NOMO-1 treated with dmso at 0.1 percent for 144 hours (cell line): ENCODE measurements around the gene TSR2.
A peak's percentile ranks its signal among the peaks of the same experiment; 100 is the strongest.

Source experiments
- DNase-seq: peaks from one replicate; lab custom pipeline; 2025; ENCODE audit not compliant: unreplicated experiment; lab: John Stamatoyannopoulos, UW

Gene TSR2, protein sequence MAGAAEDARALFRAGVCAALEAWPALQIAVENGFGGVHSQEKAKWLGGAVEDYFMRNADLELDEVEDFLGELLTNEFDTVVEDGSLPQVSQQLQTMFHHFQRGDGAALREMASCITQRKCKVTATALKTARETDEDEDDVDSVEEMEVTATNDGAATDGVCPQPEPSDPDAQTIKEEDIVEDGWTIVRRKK

DNA sequence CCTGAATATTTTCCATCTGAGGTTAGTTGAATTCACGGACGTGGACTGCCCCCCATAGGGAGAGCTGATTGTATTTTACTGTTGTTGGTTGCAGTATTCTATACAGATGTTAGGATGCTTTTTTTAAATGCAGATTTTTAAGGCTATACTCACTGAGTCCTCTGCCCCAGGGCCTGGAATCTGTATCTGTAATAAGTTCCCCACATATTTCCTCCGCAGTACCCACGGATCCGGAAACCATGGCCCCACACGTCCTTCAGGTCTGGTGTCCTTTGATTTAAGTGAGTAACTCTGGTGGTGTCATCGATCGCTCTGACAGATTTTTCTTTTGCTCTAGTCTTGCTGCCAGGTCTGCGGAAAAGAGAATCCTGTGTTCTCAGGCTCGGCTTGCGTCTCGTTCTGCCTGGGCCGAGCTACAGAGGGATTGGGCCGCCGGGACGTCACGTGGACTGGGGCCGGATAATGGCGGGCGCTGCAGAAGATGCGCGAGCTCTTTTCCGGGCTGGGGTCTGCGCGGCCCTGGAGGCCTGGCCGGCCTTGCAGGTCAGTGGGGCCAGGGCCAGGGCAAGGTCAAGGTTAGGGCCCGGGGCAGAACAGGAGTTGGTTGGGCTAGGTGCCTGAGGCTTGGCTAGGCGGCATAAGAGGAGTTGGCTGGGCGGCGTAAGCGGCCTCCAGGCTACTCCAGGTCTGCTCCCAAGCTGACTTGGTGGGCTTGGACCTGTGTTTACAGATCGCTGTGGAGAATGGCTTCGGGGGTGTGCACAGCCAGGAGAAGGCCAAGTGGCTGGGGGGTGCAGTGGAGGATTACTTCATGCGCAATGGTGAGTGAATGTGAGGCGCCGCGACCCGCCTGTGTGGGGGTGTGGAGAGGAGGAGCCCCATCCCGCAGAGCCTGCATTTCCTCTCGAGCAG lies at the start of gene TSR2:
TSR2 (plus strand) TSS at position 445 of the 912 bp plus-strand sequence; CDS start at position 463, 18 bp downstream.
- peak; percentile 61 for DNase-seq

DNA sequence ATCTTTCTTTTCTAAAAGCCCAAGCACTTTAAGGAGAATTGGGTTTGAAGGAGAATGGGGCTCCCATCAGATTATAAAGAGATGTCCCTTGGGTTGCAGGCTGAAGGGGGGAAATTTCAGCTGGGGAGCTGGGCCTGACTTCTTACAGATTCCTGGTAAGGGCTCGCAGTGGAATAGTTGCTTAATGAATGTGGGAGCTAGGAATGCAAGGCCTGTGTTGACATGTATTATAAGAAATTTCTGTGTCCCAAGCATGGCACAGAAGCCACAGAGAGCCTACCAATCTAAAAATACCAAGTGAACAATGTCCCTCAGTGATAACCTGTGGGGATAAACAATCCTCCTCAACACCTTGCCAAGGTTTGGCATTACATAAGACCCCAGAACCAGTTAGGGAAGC lies 43.1 kb upstream of the TSR2 start:
- DNase-seq = no peak

DNA sequence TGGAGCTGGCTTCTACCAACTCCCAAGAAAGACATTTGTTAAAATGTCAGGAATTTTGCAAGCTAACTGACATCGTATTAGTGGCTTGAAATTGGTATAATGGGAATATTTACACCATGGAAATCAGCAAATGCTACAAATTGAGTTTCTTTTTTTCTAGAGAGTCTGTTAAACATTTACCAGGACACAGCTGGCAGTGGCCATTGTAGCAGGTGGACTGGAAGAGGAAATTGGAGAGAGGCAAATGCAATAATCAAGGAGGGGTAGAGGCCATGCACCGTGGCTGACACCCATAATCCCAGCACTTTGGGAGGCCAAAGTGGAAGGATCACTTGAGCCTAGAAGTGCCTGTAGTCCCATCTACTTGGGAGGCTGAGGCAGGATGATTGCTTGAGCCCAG lies 32.9 kb upstream of the TSR2 start:
- DNase-seq = no peak

DNA sequence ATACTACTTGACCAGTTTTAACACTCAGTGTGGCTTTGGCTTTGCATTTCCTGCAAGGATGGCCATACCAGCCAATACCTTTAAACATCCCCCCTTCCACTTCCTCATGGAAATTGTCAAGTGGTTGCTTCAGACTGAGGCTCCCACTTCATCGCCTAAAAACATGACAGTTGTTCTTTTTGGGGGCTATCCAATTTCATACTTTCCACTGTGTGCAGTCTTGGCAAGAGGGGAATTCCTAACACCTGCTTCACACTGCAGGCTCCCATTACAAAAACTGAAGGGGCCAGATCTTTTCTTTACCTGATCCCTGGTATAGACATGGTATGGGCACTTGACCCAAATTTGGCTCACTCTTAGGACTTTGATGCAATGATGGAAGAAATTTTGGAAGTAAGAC lies 28.5 kb upstream of the TSR2 start:
- no peak for DNase-seq

DNA sequence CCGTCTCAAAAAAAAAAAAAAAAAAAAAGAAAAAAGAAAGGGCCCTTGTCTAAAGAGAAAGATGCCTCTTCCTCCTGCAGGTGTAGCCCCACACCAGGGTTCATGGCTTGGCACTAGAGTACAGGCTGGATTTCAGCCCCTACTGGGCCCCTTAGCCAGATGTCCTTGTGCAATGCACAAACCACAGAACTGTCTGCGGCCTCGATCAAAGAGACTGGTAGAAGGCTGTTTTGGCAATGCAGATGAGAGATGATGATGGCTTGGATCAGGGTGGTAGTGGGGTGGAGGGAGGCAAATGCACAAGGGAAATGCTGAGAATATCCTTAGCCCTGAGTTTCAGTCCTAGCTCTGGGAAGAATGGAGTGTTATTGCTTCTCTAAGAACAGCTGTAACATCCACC lies 26.5 kb upstream of the TSR2 start:
- DNase-seq = peak; percentile 5

DNA sequence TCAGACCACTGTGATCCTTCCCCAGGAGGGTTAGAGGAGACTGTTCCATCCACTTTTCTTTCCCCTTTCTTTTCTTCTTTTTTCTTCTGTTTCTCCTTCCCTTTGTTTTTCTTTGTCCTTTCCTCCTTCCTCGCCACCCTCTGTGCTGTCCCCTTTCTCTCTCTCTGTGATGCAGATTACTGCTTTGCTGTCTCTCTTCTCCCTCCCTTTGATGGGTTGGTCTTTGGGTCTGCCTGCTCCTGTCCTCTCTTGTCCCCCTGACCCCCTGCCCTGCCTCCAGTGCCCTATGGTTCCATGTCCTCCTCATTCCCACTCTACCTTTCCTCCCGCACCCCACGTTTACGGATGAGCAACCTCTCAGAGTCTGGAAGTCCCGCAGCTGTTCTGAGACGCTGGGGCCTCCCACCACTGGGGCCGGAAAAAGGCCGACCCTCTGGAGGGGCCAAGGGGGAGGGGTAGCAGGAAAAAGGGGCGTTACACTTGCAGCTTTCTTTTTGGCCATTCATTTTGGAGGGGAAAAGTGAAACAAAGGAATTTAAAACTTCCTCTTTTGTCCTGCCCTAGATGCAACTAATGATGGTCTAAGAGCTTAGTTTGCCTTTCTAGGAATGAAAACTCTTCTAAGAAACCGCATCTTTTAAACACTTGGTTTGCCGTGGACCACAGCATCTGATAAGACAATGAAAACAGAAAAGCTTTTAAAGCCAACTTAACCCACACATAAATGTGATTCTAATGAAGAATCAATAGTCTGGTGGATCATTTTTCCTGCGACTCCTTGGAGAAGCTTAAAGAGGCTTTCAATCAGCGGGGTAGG lies 24.5 kb upstream of the TSR2 start:
- no peak for DNase-seq

DNA sequence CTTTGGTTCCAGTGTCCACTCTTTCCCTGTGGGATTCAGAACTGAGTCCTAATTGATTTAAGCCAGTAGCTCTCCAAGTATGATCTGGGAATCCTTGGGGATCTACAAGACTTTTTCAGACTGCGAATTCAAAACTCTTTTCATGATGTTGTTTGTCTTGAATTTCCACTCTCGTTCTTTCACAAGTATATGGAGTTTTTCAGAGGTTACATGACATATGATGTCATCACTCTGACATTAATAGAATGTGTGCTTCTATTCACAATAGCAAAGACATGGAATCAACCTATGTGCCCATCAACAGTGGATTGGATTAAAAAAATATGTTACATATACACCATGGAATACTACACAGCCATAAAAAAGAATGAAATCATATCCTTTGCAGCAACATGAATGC lies 23.2 kb upstream of the TSR2 start:
- DNase-seq = no peak

DNA sequence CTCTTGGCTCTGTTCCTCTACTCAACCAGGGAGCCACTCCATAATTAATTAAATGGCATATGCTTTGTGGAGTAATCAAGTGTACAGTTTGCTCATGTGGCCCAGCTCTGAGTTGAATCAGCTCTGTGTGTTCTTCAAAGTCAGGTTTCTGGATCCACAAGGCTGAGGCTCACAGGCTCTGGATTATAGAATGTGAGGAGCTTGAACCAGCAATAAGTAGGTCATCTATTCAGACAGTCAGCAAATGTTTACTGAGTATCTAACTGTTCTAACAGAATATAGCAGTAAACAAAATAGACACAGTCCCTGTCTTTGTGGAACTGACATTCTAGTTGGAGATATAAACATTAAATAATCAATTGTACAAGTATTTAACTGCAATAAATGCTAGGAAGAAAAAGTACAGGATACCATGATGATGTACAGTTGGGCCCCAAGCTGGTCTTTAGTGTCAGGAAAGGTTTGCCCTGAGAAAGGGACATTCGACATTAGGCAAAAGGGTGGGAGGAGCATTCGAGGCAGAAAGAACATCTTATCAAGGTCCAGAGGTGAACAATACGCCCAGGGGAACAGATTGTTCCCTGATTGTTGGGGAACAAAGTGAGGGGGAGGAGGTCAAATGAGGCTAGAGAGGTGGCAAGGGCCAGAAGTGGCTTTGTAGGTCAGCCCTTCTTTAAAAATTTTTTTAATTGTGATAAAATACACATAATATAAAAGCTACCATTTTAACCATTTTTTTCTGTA lies 20.5 kb upstream of the TSR2 start:
- DNase-seq = no peak

DNA sequence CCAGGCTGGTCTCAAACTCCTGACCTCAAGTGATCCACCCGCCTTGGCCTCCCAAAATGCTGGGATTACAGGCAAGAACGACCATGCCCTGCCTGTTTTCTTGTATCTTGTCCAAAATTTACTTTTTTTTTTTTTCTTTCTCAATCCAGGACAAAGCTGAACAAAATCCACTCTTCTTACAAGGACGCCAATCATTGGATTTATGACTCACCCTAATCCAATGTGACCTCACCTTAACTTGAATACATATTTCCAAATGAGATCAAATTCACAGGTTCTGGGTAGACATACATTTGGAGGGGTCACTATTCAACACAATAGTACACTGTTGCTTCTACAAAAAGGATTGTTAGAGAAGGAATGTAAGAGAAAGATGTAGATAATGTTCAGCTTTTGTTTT lies 18.0 kb upstream of the TSR2 start:
- DNase-seq = no peak

DNA sequence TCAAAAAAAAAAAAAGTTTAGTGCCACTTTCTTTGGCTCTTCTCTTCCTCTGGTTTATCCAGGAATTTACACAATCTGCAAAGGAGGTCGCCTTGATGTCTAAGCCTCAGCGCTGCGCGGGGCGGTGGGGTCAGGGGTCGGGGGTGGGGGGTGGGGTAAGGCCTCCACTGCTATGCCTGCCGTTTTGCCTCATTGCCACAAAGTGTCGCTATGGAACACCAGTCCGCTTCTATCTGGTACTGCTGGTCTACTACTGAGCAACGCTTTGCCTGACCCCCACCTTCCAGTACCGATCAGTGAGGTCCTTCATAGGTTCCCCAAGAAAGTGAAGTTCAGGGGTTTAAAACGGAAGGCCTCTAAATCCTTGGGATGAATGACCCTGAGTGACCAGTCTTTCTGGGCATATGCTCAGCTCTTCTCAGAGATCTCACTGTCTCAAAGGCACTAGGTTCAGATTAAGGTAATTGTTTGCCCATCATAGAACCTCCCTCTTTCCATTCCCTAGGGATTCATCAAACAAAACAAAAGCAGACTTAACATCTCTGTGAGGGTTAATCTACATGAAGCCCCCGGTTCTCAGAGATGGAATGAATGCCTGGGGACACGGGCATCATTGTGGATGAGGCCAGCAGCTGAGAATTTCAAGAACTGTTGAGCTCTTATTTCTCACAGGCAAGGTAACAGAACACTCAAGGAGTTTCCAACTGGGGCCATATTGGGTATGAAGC lies 16.9 kb upstream of the TSR2 start:
- DNase-seq = no peak

DNA sequence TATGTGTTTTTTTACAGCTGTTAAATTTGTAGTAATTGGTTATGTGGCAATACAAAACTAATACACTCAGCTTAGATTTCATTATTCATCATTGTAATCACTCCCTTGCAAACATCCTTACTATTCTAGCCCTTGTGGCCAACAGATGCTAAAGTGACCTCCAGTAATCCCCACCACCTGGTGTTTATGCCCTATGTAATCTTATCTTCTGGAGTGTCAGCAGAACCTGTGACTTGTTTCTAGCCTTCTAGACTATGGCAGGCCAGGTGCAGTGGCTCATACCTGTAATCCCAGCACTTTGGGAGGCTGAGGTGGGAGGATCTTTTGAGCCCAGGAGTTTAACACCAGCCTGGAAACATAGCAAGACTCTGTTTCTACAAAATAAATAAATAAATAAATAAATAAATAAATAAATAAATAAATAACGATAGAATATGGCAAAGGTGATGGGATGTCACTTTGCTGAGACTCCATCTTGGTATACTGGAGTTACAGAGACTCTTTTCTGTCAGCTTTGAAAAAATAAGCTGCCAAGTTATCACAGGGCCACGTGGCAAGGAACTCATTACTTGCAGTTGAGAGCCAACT lies 12.3 kb upstream of the TSR2 start:
- DNase-seq = no peak

DNA sequence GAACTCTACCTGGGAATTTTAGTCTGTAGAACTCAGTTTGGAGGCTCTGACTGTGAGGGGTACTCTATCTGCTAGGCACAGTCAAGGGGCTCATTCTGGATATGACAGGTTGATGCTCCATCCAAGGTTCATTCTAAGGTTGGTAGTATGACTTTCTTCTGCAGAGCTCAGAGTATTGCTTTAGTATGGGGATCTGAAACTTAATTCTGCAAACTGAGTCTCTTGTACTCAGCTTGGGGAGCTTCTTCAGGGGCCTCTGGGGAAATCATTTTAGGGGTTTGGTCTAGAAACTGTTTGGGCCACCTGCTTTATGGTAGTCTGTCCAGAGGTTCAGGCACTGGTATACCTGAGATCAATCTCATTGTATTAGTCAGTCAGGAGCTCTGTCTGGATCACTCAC lies 9.7 kb upstream of the TSR2 start:
- no peak for DNase-seq

DNA sequence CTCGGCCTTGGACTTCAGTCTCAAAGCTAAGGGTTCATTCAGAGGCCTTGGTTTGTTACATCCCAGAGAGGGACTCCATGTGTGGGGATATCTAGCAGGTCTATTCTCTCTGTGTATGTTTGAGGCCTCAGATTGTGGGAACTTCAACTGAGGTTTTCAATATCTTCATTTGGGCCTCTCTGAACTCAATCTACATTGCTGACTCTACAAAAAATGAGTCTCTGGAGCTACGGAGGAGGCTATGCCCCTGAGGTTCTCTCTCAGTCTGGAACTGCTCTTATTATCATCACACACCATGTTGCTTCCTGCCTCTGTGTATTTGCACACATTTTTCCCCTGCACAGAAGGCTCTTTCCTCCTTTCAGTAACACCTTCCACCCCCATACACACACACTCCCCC lies 5.1 kb upstream of the TSR2 start:
- no peak for DNase-seq

DNA sequence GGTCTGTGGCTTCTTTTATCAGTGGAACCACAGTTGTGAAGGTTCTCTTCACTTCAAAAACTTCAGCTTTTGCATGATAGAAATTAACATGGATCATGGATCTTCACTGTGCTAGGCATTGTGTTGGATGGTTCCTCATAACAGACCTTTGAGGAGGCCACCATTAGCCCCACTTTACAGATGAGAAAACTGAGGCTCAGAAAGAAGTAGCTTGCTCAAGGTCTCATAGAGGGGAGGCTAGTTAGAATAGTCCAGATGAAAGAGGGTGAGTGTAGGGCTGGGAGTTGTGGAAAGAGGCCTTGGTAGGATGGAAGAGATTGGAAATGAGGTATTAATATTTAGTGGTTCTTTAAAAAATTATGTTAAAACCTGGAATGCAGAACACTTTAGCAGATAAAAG lies 2.6 kb downstream of the TSR2 start:
- DNase-seq = no peak

DNA sequence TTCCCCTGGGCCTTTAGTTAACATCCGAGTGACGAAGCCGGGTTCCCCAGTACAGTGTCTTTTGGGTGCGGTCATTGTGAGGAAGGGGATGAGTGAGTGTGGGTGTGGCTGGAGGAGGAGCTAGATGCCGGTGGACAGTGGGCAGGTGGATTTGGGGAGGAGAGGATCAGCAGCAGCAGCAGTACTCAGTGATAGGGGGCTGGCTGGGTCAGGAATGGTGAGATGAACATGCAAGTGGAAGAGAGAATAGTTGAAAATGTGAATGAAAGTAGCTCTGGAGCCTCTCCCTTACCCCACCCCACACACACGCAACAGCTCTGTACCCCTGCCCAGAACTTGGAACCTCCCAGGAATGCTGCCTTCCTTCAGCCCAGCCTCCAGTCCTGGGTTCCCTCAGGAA lies 4.5 kb downstream of the TSR2 start:
- DNase-seq = no peak

DNA sequence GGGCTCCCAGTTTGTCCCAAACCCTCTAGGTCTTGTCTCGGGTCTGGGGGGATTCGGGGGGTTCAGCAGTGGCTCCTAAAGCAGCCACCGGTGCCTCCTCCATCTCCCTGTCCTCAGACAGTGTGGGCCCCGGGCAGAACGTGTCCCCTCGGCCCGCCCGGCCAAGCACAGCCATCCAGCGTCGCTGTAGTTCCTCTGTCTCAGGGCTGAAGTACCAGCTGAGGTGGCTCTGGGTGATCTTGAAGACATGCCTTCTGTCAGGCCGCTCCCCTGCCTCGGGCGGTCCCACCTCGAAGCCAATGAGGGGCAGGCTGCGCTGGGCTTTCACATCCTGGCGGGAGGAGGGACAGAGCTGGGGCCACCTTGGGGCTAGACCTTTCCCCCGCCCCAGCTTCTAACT lies 5.9 kb downstream of the TSR2 start:
- DNase-seq = no peak

DNA sequence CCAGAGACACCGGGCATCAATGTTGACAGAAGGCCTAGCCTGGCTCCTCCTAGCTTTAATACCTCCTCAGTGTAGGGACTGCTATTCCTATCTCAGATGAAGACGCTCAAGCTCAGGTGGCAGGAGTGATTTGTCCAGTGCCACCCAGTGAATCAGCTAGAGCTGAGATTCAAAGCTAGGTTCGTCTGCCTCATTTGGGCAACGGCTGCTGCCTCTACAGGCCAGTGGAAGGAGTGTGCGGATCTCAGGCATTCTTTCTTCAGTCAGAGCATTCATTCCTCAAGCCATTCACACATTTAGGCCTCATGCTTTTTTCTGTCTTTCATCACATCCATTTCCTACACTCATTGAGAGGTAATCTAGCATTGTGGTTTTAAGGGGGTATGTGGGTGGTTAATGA lies 7.3 kb downstream of the TSR2 start:
- no peak for DNase-seq

DNA sequence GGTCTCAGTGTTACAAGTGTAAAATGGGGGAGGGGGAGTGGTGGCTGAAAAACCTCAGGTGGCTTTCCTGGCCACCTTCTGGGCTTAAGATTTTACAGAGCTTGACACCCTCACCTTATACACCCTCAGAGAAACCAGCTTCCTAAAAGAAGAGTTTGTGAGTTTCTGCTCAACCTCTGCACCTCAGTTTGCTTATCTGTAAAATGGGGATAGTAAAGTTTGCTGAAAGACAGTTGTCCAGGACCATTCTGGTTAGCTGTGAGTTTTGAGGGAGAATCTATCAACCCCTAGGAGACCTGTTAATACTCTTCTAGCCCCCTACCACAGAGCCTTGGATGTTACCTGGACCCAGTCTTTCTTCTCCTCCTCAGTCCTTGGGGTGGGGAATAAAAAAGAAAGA lies 9.7 kb downstream of the TSR2 start:
- no peak for DNase-seq

DNA sequence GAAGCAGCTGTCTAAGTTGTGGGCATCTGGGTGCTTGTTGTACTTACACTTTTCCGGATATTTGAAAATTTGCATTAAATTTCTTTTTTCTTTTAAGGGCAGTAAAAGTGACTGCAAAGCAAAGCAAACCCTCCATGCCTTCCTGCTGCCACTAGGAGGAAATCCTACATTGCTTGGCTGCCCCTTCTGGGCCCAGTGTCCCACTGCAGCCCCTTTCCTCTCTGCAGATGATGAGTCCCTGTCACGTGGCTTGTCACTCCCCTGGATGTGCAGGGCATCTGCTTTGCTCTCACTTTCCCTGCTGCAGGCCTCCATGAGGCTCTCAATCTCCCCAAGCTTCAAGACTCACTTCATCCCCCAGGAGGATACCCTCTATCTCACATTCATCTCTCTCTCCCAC lies 12.7 kb downstream of the TSR2 start:
- no peak for DNase-seq
